Gastroesophageal sphincter (tissue), 4 donors: Measurements from ENCODE around the gene MGAT5B. TPM values are rescaled to one million over a fixed set of nuclear protein-coding genes. Genes with fewer than 3 reads are reported as not detected.

Experiments used
- ATAC-seq: fragments of 150-250 bp; one replicate; pipeline ENCODE4 v1.9.1; 2016; ENCODE audit warnings: mild to moderate bottlenecking, moderate library complexity
- H3K27ac ChIP-seq, 4 donors: fragments of 200-600 bp; sonication (generic) in 3 of 4; 1 replicate in 3 of 4; 2 replicates in 1 of 4; pipeline ENCODE4 v1.5.1; 2016 to 2019
- H3K27me3 ChIP-seq: fragments of 200-600 bp; sonication (generic); one replicate; pipeline ENCODE4 v1.5.1; 2019
- H3K36me3 ChIP-seq, 2 donors: fragments of 200-600 bp; sonication (generic); one replicate each; pipeline ENCODE4 v1.5.1; 2019; ENCODE audit warnings: control low read depth in 1 of 2
- H3K4me1 ChIP-seq, 3 donors: fragments of 200-600 bp; sonication (generic); 1 replicate in 2 of 3; 2 replicates in 1 of 3; pipeline ENCODE4 v1.5.1; 2016 to 2019; ENCODE audit warnings: control low read depth in 2 of 3
- H3K4me3 ChIP-seq, 2 donors: fragments of 200-600 bp; sonication (generic); one replicate each; pipeline ENCODE4 v1.5.1; 2019; ENCODE audit warnings: mild to moderate bottlenecking in 1 of 2, moderate library complexity in 1 of 2
- H3K9me3 ChIP-seq, 3 donors: fragments of 200-600 bp; sonication (generic); one replicate each; pipeline ENCODE4 v1.5.1; 2017 to 2019; ENCODE audit warnings: control low read depth in 2 of 3
- CTCF ChIP-seq, 4 experiments: fragments of 200-600 bp in 2 of 4; fragments of 450-650 bp in 2 of 4; sonication (generic) in 1 of 4; IDR thresholded peaks; one replicate each; pipeline ENCODE4 v1.5.1; 2017 to 2019; ENCODE audit warnings: antibody characterized with exemption in 4 of 4, mild to moderate bottlenecking in 2 of 4, moderate library complexity in 2 of 4
- EP300 ChIP-seq: sonication (generic); formaldehyde crosslinking; IDR thresholded peaks from one replicate; pipeline ENCODE4 v1.6.1; 2017; ENCODE audit warnings: antibody characterized with exemption, mild to moderate bottlenecking
- POLR2A ChIP-seq, 2 donors: fragments of 450-650 bp; IDR thresholded peaks; one replicate each; pipeline ENCODE4 v1.6.1; 2017; ENCODE audit warnings: antibody characterized with exemption in 2 of 2, mild to moderate bottlenecking in 2 of 2, moderate library complexity in 1 of 2
- POLR2AphosphoS5 ChIP-seq: sonication (generic); formaldehyde crosslinking; IDR thresholded peaks from one replicate; pipeline ENCODE4 v1.6.1; 2017; ENCODE audit warnings: antibody characterized with exemption
- WGBS, 2 donors: methylation state at CpG; one replicate each; pipeline ENCODE4 v1.1.5; 2018; ENCODE audit warnings: low coverage in 1 of 2; 5-methylcytosine and 5-hydroxymethylcytosine counted together
- total RNA-seq, 4 donors: library from RNA; depleted of rRNA; stranded (reverse); fragments of >200 nt; gene quantifications; one replicate each; pipeline ENCODE4 v1.1.0, GENCODE V29; 2016

Gene MGAT5B
- total RNA-seq, 4 donors from 2014 or later, result 0.12 to 0.81 (median 0.29) TPM

GRCh38 chr17:76869496-76870376, 1.5 kb downstream of the MGAT5B start:
- H3K9me3 ChIP-seq, result no peaks in the 10 kb centered on the region
- H3K27me3 ChIP-seq, result peaks cover 95% of the 10 kb centered on the region
- no peak overlapping the region for H3K27ac ChIP-seq
- ATAC-seq, result no peak
- peaks cover 0 to 29% (median 18%) of the 10 kb centered on the region in 3 donors for H3K4me1 ChIP-seq
- TF ChIP-seq CTCF (IDR thresholded peaks at IDR 0.05), result no peak
- TF ChIP-seq EP300, result no peak
- TF ChIP-seq POLR2A (IDR thresholded peaks at IDR 0.05), result no peak
- no peak for TF ChIP-seq POLR2AphosphoS5
- H3K4me3 ChIP-seq, result peak overlapping the region in 1 of 2 donors; percentile 54
- no peaks in the 10 kb centered on the region for H3K36me3 ChIP-seq
- 0% methylated on average over 1 of the region's 80 CpGs; no CpG with 5 or more reads in 1 of the 2 donors for WGBS, 2 donors

- Histone ChIP-seq H3K9me3 (no peaks in the 10 kb centered on the region), H3K4me1 (peaks cover 0 to 29% (median 18%) of the 10 kb centered on the region in 3 donors), H3K27me3 (peaks cover 92% of the 10 kb centered on the region), H3K27ac (no peak overlapping the region), H3K36me3 (no peaks in the 10 kb centered on the region), H3K4me3 (no peak overlapping the region)
- ATAC-seq, result no peak
- 0 to 80% methylated on average over 1 to 11 of the region's 16 CpGs for WGBS, 2 donors
- TF ChIP-seq EP300 (no peak), POLR2A (IDR thresholded peaks at IDR 0.05) (no peak), CTCF (IDR thresholded peaks at IDR 0.05) (no peak), POLR2AphosphoS5 (no peak)
Measured at GRCh38 chr17:76870377-76870714, 2.1 kb downstream of the MGAT5B start.

- Histone ChIP-seq H3K27me3 (peaks cover 85% of the 10 kb centered on the region), H3K9me3 (no peaks in the 10 kb centered on the region), H3K36me3 (no peaks in the 10 kb centered on the region), H3K27ac (no peak overlapping the region), H3K4me3 (no peak overlapping the region), H3K4me1 (peaks cover 0 to 29% (median 18%) of the 10 kb centered on the region in 3 donors)
- no peak for TF ChIP-seq POLR2A (IDR thresholded peaks at IDR 0.05)
- TF ChIP-seq EP300, result no peak
- TF ChIP-seq POLR2AphosphoS5, result no peak
- TF ChIP-seq CTCF (IDR thresholded peaks at IDR 0.05), result no peak
- WGBS, 2 donors, result 82 to 87% methylated on average over 3 to 4 of the region's 4 CpGs
- ATAC-seq, result no peak
Measured at GRCh38 chr17:76871668-76872067, 3.5 kb downstream of the MGAT5B start.

GRCh38 chr17:76872221-76872873, 4.1 kb downstream of the MGAT5B start:
- ATAC-seq, result no peak
- H3K36me3 ChIP-seq, result no peaks in the 10 kb centered on the region
- TF ChIP-seq POLR2A (IDR thresholded peaks at IDR 0.05) (no peak), EP300 (no peak), CTCF (IDR thresholded peaks at IDR 0.05) (no peak), POLR2AphosphoS5 (no peak)
- no peak overlapping the region for H3K4me3 ChIP-seq
- 52 to 80% methylated on average over 2 to 10 of the region's 14 CpGs for WGBS, 2 donors
- H3K4me1 ChIP-seq, result peaks cover 0 to 27% (median 18%) of the 10 kb centered on the region in 3 donors
- no peaks in the 10 kb centered on the region for H3K9me3 ChIP-seq
- no peak overlapping the region for H3K27ac ChIP-seq
- peaks cover 82% of the 10 kb centered on the region for H3K27me3 ChIP-seq
